Hair follicle dermal papilla cell (primary cell): ENCODE measurements around the gene NOSTRIN. TPM values are rescaled to one million over a fixed set of nuclear protein-coding genes. Genes with fewer than 3 reads are reported as not detected.

Experiments
- total RNA-seq: library from RNA; depleted of rRNA; stranded (reverse); fragments of >200 nt; gene quantifications from 2 replicates; pipeline ENCODE4 v1.2.3, GENCODE V29; 2012

Gene NOSTRIN
- total RNA-seq = 0.12 and 0.16 TPM in 2 replicates

GRCh38 chr2:168801961-168802858, at the start of gene NOSTRIN:
Gene NOSTRIN (plus strand): TSS chr2:168802637. CDS start chr2:168802647, 10 bp downstream.

DNA sequence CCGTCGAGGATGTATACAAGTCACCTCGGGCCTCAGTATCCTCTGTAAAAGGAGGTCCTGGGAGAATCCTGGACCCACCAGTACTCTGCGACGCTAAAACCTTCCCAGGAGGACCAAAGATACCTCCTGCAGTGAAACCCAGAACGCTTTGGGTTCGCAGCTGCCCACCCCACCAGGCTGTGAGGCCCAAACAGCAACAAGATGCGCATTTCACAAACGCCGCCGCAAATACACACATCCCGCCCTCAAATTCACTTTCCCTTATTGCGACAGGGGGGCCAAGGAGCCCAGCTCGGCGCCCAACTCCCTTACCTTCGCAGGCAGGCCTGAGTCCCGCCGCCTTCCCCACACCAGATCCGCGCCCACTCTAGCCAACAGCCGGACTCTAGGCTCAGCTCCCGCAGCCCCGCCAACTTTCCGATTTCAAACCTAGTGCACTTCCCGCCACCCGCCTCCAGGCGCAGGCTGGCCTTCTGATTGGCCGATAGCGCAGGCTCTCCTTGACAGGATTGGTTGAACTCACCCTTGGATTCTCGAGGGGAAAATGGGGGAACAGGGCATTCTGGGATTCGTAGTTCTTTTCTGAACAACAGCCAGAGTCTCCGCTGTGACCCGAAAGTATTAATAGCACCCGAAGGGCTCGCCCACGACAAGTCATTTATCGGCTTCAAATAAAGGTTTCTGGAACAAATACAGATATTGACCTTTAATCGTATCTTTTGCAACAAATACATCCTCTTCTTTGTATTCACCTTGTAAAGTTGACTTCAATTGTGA, 87.8 kb downstream of the NOSTRIN start, which contains the start of gene SPC25:
Gene SPC25, minus strand, starts transcription at position 425 of the 777 bp plus-strand sequence. CDS start 911 bp downstream, outside the sequence.

GRCh38 chr2:168901003-168901402, 98.6 kb downstream of the NOSTRIN start, which contains the start of gene G6PC2:
Gene G6PC2 (plus strand): TSS chr2:168901291. CDS start chr2:168901332, 41 bp downstream.

Other genes with a start within 250 kb of the NOSTRIN start
- 0.49 and 2.3 TPM in 2 replicates for gene SPC25, start 87.8 kb downstream of the NOSTRIN start, total RNA-seq
- gene G6PC2, start 98.7 kb downstream of the NOSTRIN start, total RNA-seq = not detected in 2 replicates
- under 0.01 TPM in 1 of 2 replicates, not detected in the other for gene ABCB11, start 228.7 kb downstream of the NOSTRIN start, total RNA-seq